GM19328 (cell line): Measurements from ENCODE around the gene FGF18.
"Not testable (repeated sequence)": the region's sequence is repeated elsewhere in the genome, so short reads cannot be mapped to it uniquely, and the experiment has no call there.

Experiments
- ATAC-seq: cut with Tn5 transposase; IDR thresholded peaks from one replicate; pipeline ENCODE4 v1.9.1; 2021; ENCODE audit warnings: mild to moderate bottlenecking, moderate library complexity; ENCODE audit not compliant: unreplicated experiment

FGF18 gene

DNA sequence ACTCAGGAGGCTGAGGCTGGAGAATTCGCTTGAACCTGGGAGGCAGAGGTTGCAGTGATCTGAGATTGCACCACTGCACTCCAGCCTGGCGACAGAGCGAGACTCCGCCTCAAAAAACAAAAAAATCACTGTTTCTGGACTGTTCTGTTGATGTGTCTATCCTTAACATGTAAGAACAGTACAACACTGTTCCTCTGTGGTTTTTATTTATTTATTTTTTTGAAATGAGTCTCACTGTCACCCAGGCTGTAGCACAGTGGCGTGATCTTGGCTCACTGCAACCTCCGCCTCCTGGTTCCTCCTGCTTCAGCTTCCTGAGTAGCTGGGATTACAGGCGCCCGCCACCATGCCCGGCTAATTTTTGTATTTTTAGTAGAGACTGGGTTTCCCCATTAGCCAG is 20.8 kb upstream of the FGF18 start:
- ATAC-seq = not testable (repeated sequence)

DNA sequence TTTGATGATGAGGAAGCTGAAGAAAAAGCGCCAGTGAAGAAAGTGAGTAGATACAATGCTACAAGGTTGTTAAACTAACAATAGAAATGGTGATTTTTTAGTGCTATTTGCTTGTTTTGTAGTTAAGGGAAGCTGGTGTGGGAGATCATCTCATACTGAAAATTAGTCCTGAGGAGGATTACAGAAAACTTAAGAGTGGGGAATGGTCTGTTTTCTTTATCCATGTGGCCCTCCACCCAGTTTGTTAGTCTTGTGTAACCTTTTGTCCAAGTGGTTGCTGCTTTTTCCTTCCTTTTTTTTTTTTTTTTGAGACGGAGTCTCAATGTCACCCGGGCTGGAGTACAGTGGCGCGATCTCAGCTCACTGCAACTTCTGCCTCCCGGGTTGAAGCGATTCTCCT is 19.3 kb upstream of the FGF18 start:
- no peak for ATAC-seq

DNA sequence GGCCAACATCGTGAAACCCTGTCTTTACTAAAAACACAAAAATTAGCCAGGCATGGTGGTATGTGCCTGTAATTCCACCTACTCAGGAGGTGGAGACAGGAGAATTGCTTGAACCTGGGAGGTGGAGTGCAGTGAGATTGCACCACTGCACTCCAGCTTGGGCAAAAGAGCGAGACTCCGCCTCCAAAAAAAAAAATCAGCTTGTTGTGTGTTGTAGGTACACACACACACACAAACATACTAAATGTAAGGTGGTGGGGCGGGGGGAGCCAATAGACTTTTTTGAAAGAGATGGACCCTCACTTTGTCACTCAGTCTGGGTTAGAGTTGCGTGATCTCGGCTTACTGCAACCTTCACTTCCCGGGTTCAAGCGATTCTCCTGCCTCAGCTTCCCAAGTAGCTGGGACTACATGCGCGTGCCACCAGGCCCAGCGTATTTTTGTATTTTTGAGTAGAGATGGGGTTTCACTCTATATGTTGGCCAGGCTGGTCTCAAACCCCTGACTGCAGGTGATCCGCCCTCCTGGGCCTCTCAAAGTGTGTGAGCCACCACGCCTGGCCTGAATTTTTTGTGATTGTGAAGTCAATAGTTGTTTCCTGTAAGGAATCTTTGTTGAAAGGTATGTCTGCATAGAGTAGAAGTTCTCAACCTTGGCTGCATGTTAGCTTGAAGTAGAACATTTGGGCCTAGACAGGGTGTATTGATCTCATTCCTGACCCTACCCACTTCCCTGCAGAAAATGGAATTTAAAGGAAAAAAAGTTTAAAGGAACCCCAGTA is 18.1 kb upstream of the FGF18 start:
- ATAC-seq = no peak

DNA sequence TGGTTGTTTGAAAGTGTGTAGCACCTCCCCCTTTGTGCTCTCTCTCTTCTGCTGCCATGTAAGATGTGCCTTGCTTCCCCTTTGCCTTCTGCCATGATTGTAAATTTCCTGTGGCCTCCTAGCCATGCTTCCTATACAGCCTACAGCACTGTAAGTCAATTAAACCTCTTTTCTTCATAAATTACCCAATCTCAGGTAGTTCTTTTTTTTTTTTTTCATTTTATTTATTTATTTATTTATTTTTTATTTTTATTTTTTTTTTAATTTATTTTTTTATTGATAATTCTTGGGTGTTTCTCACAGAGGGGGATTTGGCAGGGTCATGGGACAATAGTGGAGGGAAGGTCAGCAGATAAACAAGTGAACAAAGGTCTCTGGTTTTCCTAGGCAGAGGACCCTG is 16.7 kb upstream of the FGF18 start:
- not testable (repeated sequence) for ATAC-seq

DNA sequence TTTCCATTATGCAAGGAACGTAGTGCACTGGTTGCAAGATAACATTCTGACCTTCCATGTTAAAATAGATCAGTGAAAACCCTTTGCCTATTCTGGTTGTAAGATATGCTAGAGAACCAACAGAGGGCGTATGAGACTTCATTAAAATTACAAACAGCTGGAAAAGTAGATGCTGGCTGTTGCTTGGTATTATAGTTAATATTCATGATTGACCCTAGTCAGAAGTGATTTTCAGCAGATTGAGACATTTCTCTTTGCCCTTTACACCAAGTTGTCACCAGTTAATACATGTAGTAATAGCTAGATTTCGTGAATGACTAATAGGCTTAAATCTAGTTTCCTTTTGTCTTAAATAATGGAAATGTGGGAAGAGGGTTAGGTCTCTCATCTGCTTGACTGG is 13.8 kb upstream of the FGF18 start:
- no peak for ATAC-seq

DNA sequence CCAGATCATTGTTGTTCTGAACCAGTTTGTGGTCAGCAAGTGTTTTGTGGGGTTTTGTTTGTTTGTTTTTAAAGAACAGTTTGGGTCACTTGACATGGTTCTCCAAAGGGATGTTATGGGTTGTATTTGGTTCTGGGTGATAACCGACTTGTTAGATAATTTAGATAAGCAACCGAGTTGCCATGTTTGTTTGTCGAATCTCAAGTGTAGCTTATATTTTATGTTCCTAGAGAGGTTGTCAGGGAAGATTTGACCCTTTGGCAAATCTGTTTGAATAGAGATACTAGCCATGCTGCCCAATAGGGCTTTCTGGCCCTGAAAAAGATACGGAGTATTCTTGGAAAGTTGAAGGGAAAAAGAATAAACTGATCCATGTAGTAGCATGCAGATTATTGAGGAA is 12.2 kb upstream of the FGF18 start:
- no peak for ATAC-seq

DNA sequence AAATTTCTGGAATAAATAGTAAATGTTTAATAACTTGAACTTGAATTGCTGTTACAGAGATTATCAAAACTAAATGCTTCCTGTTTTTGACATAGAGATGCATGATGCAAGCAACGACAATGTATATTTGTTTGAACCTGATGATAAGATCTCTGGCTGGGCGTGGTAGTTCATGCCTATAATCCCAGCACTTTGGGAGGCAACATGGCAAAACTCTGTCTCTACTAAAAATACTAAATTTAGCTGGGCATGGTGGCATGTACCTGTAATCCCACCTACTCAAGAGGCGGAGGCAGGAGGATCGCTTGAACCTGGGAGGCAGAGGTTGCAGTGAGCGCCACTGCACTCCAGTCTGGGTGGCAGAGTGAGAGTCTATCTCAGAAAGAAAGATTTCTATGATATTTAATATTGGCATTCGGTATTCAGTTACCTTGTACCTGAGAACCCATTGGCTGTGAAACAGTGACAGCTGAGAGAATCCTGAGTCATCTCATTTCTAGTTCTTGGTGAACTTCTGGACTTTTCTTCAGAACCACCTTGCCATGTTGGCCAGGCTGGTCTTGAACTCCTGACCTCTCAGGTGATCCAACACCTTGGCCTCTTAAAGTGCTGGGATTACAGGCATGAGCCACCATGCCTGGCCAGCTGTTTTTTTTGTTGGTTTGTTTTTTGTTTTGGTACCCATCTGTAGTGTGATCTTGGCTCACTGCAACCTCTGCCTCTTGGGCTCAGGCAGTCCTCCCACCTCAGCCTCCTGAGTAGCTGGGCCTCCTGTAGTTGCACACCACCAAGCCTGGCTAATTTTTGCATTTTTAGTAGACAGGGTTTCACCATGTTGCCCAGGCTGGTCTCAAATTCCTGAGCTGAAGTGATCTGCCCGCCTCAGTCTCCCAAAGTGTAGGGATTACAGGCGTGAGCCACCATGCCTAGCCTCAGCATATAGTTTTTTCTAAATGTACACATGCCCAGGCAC is 10.0 kb upstream of the FGF18 start:
- no peak for ATAC-seq

DNA sequence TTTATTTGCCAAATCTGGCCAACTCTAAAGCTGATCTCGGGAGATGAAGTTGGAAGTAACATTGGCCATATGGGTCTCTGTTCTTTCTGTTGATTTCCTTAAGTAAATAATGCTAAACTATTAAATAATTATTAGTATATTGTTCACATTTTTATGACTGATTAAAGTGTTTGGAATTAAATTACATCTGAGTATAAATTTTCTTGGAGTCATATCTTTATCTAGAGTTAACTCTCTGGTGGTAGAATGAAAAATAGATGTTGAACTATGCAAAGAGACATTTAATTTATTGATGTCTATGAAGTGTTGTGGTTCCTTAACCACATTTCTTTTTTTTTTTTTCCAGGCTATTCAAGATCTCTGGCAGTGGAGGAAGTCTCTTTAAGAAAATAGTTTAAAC is 9.3 kb upstream of the FGF18 start:
- no peak for ATAC-seq

DNA sequence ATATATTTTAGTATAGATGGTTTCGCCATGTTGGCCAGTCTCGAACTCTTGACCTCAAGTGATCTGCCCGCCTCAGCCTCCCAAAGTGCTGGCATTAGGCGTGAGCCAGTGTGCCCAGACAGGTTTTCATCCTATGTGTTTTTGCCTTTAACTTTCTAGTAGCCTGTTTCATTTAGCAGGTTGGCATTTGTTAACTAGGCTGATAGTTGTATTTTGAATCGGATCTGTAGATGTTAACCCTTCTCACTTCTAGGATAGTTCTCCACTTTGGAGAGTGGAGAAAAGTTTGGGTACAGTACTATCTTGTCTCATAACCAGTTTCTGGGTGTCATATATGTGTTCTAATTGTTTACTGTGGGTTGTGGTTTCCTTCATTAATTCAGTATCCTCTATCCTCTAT is 7.3 kb upstream of the FGF18 start:
- no peak for ATAC-seq

DNA sequence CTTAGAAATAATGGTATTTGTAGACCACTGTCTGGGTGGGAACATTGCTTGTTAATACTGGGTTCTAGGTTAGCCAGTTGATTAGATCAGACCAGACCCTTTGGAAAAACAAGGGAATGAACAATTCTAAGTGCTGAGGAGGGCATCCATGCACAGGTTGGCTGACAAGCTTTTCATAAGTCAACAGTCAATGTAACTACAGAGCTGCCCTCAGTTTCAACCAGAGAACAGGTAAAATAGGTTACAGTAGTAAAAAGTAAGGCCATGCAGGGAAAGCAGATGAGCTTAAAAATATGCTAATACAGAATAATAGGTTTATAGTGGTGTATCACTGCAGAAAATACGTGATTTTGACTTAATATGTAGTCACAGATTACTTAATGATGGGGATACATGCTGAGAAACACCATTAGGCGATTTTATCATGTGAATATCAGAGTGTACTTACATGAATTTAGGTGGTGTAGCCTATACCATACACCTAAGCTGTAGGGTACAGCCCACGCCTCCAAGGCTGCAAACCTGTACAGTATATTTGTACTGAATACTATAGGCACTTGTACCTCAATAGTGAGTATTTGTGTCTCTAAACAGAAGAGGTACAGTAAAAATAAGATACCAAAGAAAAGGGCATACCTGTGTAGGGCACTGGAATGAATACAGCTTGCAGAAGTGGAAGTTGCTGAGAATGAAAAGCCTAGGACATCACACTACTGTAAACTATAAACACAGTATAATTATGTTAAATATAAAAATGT is 6.1 kb upstream of the FGF18 start:
- ATAC-seq = no peak

DNA sequence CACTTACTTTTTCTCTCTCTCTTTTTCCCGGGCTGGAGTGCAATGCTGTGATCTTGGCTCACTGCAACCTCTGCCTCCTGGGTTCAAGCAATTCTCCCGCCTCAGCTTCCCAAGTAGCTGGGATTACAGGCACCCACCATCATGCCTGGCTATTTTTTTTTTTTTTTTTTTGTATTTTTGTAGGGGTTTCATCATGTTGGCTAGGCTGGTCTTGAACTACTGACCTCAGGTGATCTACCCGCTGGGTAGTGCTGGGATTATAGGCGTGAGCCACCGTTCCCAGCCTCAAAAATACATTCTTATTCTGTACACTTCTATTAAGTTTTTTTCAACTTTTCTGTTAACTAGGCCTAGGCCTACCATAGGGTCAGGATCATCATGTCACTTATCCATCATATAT is 5.5 kb upstream of the FGF18 start:
- not testable (repeated sequence) for ATAC-seq

DNA sequence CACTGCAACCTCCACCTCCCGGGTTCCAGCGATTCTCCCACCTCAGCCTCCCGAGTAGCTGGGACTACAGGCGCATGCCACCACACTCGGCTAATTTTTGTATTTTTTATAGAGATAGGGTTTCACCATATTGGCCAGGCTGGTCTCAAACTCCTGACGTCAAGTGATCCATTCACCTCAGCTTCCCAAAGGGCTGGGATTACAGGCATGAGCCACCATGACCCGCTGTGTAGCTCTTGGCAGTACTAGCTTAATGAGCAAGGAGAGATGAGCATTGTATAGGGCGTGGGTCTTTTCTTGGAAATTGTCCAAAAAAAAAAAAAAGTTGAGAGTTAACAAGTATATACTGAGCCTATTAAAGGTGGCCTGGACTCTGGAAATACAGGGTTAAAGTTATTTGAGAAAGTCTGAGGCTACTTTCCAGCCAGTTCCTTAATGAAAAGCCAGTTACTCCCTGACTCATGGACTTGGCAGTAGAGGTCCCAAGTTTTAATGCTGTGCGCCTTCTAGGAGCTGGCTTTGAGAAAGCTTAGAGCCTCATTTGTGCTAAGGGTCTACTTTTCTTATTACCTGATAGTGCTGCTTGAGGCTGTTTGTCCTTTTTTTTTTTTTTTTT is 4.2 kb upstream of the FGF18 start:
- no peak for ATAC-seq

DNA sequence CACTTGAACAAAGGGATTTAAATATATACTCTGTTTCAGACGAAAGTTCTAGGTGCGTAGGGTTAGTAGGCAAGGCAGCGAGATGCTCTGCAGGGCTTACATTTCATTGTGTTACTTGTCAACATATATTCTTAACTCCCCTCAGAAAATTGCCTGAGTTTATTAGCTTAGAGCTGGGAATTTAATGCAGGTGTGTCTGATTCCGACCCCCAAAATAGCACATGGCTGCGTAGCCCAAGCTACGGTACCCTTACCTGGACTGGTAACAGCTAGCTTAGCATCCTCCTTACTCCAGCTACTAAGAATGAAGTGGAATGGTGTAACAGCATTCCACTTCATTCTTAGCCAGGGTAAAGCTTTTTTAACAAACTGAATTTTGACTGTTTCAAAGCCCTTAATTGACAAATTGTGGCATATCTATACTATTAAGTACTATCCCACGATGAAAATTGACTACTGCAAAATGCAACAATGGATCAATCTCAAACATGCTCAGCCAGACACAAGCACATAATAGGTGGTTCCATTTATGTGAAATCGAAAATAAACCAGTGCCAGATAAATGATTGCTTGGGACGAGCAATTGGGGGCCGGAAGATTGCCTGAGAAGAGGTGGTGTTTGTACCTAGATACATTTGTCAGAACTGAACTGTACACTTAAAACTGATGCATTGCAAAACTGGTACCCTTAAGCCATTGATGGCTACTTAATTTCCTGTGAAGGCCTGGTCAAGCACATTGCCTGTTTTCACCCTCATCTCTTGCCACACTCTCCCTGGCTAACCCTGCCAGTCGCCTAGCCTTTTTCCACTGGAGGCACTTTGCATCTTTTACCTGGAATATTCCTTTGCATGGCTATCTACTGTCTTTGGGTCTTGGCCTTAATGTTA is 3.0 kb upstream of the FGF18 start:
- ATAC-seq = no peak

DNA sequence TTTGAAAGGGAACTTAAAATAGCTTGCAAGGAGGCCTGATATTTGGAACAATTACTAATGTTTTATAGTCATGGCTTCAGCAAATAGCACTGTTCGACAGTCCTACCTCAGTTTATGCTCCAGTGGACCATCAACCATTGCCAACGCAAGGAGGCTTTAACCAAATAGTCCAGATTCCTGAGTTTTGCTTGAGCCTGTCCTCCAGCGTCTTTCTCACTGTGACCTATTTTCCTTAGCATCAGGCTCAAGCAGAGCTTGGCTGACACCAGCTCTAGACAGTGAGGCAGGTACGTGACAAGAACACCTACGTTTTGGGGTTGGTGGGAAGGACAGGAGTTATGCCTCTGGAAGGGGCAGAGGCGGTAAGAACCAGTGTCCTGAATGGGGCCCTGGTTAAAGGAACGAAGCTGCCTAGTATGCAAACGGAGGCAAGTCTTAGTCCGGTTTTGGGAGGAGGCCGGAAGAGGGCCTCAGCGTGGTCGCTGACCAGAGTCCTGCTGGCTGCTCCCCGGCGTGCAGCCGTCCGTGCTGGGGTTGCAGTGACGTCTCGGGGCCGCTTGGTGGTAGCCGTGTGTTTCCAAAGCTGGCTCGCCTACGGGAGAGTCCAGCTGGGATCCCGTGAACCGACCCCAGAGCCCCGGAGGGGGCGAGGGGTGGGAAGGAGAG is 998 bp upstream of the FGF18 start:
- ATAC-seq = peak; percentile 61

DNA sequence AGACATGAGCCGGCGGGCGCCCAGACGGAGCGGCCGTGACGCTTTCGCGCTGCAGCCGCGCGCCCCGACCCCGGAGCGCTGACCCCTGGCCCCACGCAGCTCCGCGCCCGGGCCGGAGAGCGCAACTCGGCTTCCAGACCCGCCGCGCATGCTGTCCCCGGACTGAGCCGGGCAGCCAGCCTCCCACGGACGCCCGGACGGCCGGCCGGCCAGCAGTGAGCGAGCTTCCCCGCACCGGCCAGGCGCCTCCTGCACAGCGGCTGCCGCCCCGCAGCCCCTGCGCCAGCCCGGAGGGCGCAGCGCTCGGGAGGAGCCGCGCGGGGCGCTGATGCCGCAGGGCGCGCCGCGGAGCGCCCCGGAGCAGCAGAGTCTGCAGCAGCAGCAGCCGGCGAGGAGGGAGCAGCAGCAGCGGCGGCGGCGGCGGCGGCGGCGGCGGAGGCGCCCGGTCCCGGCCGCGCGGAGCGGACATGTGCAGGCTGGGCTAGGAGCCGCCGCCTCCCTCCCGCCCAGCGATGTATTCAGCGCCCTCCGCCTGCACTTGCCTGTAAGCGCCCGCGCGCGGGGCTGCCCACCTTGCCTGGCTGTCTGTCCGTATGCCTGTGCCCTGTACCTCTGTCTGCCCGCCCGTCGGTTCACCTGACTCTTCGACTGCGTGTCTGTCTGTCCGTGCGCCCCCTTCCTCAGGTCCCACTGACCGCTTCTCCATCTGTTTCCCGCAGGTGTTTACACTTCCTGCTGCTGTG is 412 bp downstream of the FGF18 start:
- ATAC-seq = peak; percentile 10

DNA sequence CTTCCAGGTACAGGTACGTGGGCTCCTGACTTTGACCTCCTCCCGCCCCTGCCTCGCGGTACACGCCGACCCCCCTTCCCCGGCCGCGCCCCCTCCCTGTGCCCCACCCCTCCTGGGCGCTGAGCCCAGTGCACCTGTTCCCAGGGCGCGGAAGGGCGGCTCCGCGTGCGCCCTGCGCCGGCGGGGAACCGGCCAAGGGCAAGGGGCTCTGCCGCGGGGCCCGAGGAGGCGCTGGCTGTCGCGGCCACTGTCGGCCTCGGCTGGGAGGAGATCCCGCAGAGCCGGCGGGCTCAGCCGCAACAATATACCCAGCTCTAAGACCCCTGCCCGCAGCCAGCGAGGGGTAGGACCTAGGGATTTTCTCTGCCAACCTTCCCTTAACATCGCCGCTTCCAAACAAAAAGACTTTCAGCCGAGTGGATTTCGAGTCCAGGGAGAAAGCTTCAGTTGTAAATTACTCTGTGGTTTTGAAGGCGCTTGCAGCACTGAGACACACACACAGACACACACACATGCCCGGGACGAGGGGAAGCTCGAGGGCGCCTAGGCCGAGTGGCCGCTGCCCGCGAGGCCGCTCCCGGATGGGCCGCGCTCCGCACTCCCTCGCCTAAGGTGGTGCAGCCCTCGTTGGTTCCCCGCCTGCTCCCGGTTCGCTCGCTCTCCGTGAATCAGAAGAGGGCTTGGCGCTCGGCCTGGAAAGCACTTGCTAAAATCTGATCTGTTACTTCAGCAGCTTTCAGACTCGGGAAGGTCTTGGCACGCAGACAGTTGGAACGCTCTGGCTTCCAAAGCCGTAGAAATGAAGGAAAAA is 1.2 kb downstream of the FGF18 start:
- ATAC-seq = no peak

DNA sequence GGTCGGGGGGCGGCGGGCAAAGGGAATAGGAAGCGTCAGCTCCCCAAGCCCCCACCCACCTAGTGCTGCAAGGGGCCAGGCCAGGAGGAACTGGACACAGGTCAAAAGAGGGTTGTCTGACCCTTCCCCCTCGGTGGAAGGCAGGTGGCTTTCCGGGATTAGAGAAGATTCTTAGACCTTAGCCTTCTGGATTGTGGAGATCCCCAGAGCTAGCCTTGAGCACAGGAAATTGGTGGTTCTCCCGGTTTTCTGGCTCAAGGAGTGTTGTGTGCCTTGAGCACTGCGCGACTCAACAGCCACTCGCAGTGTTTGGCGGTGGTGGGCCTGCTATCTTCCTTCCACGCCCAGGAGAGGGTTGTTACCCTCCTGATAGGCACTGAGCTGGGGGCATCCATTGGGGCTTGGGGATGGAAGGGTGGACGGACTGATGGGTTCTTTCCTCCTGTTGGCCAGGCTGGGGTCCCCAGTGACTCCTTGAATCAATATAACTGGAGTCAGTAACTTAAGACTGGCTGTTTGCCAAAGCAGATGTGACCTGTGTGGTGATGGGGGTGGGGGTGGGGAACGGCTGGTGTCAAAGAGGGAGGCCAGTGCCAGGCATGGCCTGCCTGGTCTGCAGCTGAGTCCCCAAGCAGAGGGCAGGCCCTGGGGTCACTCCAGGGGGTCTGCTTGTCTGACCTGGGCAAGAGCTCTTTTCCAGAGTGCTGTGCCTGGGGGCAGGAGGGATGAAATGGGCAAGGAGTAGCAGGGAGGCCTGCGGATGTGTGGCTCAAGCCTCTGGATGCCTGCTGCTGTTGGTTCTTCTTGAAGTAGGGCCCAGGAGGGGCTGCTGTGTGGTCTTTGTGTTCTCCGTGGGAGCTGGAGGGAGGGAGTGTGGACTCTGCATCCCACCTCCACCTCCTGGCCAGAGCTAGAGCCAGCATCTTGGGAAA is 2.1 kb downstream of the FGF18 start:
- no peak for ATAC-seq
